Measurements from ENCODE around the gene BRD9.
A peak's percentile ranks its signal among the peaks of the same experiment; 100 is the strongest.
"Not testable (repeated sequence)": the region's sequence is repeated elsewhere in the genome, so short reads cannot be mapped to it uniquely, and the experiment has no call there.

Gene BRD9

GRCh38 chr5:930866-931265, 38.3 kb upstream of the BRD9 start:
- Histone ChIP-seq H3K27ac (ENCODE audit: low read depth, low read length) (no peak overlapping the region), H3K9me2 (replicated peaks; ENCODE audit: control insufficient read depth, low read length) (no peaks in the 10 kb centered on the region), H4K20me1 (ENCODE audit: control insufficient read depth, insufficient read depth, low read depth, low read length) (no peaks in the 10 kb centered on the region), H3K4me1 (ENCODE audit: control insufficient read depth, low read length) (no peaks in the 10 kb centered on the region), H3K27me3 (ENCODE audit: control insufficient read depth, low read length) (no peaks in the 10 kb centered on the region), H3F3A (ENCODE audit: control insufficient read depth, insufficient read depth) (no peaks in the 10 kb centered on the region), H3K4me3 (ENCODE audit: low read length) (no peak overlapping the region), H3K4me2 (ENCODE audit: low read length) (no peak overlapping the region), H3K36me3 (ENCODE audit: control insufficient read depth, low read length) (no peaks in the 10 kb centered on the region), H3K79me2 (ENCODE audit: control insufficient read depth, low read length) (no peaks in the 10 kb centered on the region), H3K9me3 (ENCODE audit: control insufficient read depth, insufficient read depth, low read length) (no peaks in the 10 kb centered on the region)
- TF ChIP-seq EZH2phosphoT487 (IDR thresholded peaks at IDR 0.05; ENCODE audit: borderline replicate concordance, low read length): no peak
- TF ChIP-seq CTCF (IDR thresholded peaks at IDR 0.05; ENCODE audit: low read depth, low read length, poor library complexity, severe bottlenecking): no peak

- Histone ChIP-seq H3K27me3 (ENCODE audit: control insufficient read depth, low read length) (no peaks in the 10 kb centered on the region), H3K4me3 (ENCODE audit: low read length) (no peak overlapping the region), H3K4me2 (ENCODE audit: low read length) (no peak overlapping the region), H3F3A (ENCODE audit: control insufficient read depth, insufficient read depth) (no peaks in the 10 kb centered on the region), H3K9me3 (ENCODE audit: control insufficient read depth, insufficient read depth, low read length) (no peaks in the 10 kb centered on the region), H3K9me2 (replicated peaks; ENCODE audit: control insufficient read depth, low read length) (no peaks in the 10 kb centered on the region), H3K79me2 (ENCODE audit: control insufficient read depth, low read length) (no peaks in the 10 kb centered on the region), H3K4me1 (ENCODE audit: control insufficient read depth, low read length) (no peaks in the 10 kb centered on the region), H3K36me3 (ENCODE audit: control insufficient read depth, low read length) (no peaks in the 10 kb centered on the region), H3K27ac (ENCODE audit: low read depth, low read length) (no peak overlapping the region), H4K20me1 (ENCODE audit: control insufficient read depth, insufficient read depth, low read depth, low read length) (no peaks in the 10 kb centered on the region)
- TF ChIP-seq CTCF (IDR thresholded peaks at IDR 0.05; ENCODE audit: low read depth, low read length, poor library complexity, severe bottlenecking) (no peak), EZH2phosphoT487 (IDR thresholded peaks at IDR 0.05; ENCODE audit: borderline replicate concordance, low read length) (no peak)
Observed at GRCh38 chr5:929596-929995, 37.0 kb upstream of the BRD9 start.

GRCh38 chr5:929182-929581, 36.6 kb upstream of the BRD9 start:
- not testable (repeated sequence) for H3K79me2 ChIP-seq (ENCODE audit: control insufficient read depth, low read length); H3K9me3 ChIP-seq (ENCODE audit: control insufficient read depth, insufficient read depth, low read length); H4K20me1 ChIP-seq (ENCODE audit: control insufficient read depth, insufficient read depth, low read depth, low read length); H3K36me3 ChIP-seq (ENCODE audit: control insufficient read depth, low read length); H3F3A ChIP-seq (ENCODE audit: control insufficient read depth, insufficient read depth); H3K4me3 ChIP-seq (ENCODE audit: low read length); H3K4me1 ChIP-seq (ENCODE audit: control insufficient read depth, low read length); H3K9me2 ChIP-seq (replicated peaks; ENCODE audit: control insufficient read depth, low read length); H3K27ac ChIP-seq (ENCODE audit: low read depth, low read length); H3K4me2 ChIP-seq (ENCODE audit: low read length); H3K27me3 ChIP-seq (ENCODE audit: control insufficient read depth, low read length)

GRCh38 chr5:927172-928015, 34.8 kb upstream of the BRD9 start:
- Histone ChIP-seq H3K36me3 (ENCODE audit: control insufficient read depth, low read length) (no peaks in the 10 kb centered on the region), H3K27me3 (ENCODE audit: control insufficient read depth, low read length) (no peaks in the 10 kb centered on the region), H3K4me2 (ENCODE audit: low read length) (no peak overlapping the region), H3K79me2 (ENCODE audit: control insufficient read depth, low read length) (no peaks in the 10 kb centered on the region), H3K9me2 (replicated peaks; ENCODE audit: control insufficient read depth, low read length) (no peaks in the 10 kb centered on the region), H3K4me3 (ENCODE audit: low read length) (no peak overlapping the region), H3K9me3 (ENCODE audit: control insufficient read depth, insufficient read depth, low read length) (no peaks in the 10 kb centered on the region), H3K4me1 (ENCODE audit: control insufficient read depth, low read length) (no peaks in the 10 kb centered on the region), H3K27ac (ENCODE audit: low read depth, low read length) (no peak overlapping the region), H3F3A (ENCODE audit: control insufficient read depth, insufficient read depth) (no peaks in the 10 kb centered on the region), H4K20me1 (ENCODE audit: control insufficient read depth, insufficient read depth, low read depth, low read length) (no peaks in the 10 kb centered on the region)
- no peak for TF ChIP-seq EZH2phosphoT487 (IDR thresholded peaks at IDR 0.05; ENCODE audit: borderline replicate concordance, low read length)
- peak; percentile 9 for TF ChIP-seq CTCF (IDR thresholded peaks at IDR 0.05; ENCODE audit: low read depth, low read length, poor library complexity, severe bottlenecking)
